ENCODE data around the gene NMT1.

Gene NMT1

DNA sequence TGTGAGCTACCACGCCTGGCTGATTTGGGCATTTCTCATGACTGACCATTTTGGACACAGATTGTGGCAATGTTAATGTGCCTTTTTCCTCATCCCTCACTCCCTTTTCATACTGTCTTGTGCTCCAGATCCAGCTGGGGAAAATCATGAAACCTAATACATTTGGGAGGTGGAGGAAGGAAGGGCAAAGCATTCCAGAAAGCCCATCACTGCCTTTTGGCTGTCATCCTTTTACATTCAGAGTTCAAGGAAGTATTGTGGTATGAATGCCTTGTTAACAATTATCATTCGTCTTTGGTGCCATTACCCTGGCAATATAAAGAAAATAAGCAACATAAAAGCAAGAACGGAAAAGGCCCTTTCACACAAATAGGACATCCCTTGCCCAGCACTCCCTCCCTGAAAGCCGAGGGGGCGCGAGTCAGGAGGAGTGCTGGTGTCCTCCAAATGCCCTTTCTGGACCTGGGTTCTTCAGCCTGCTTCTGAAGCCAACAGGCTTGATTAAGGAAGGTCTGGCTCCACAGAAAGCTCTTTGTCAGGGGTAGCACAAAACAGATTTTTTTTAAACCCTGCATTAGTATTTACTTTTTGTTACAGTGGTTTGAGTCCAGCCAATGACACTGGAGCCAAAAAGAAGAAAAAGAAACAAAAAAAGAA is 20.1 kb downstream of the NMT1 start:
- no peak for DNase-seq (ENCODE audit: low spot score)

GRCh38 chr17:45086391-45086790 is 25.3 kb downstream of the NMT1 start:
- no peak for DNase-seq (ENCODE audit: low spot score)

DNA sequence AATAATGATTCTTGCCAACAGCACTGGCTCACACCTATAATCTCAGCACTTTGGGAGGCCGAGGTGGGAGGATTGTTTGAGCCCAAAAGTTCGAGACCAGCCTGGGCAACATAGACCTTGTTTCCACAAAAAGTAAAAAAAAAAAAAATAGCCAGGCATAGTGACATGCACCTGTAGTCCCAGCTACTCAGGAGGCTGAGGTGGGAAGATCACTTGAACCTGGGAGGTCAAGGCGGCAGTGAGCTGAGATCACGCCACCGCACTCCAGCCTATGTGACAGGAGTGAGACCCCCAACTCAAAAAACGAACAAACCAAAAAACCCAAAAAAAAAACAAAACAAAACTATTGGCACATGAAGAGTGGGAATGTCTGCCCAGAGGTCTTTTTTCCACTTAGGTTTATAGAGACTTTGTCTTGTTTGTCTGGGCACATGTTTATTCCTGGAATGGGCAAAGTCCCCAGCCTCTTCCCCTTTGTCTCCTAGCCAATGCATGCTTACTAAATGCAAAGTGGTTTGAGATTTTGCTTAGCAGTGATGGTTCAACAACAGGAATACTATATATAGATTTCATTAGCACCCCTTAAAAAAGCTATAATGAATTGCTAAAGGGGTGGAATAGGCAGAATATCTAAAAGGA is 25.9 kb downstream of the NMT1 start:
- DNase-seq (ENCODE audit: low spot score) = no peak

GRCh38 chr17:45087504-45087975 is 26.4 kb downstream of the NMT1 start:
- no peak for DNase-seq (ENCODE audit: low spot score)

DNA sequence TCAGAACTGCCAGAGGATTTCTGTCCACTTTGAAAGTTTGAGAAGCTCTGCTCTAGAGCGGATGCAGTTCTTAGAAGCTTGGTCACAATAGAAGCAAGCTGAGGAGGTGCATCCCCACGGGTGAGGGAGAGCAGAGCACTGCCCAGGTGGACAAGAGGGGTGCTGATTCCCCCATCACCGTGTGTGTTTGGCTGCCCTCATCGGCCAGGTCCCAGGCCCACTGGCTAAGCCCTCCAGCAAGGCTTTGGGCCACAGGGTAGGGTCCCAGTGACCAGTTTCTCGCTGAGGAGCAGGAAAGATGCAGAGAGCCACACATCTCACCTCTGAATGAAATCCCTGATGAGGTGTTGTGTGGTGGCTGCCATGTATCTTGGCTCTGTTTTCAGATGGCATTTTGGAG is 26.9 kb downstream of the NMT1 start:
- DNase-seq (ENCODE audit: low spot score) = no peak

- no peak for DNase-seq (ENCODE audit: low spot score)
Measured at GRCh38 chr17:45088741-45089140, 27.6 kb downstream of the NMT1 start.

- DNase-seq (ENCODE audit: low spot score) = no peak
Measured at GRCh38 chr17:45090711-45091110, 29.6 kb downstream of the NMT1 start.

DNA sequence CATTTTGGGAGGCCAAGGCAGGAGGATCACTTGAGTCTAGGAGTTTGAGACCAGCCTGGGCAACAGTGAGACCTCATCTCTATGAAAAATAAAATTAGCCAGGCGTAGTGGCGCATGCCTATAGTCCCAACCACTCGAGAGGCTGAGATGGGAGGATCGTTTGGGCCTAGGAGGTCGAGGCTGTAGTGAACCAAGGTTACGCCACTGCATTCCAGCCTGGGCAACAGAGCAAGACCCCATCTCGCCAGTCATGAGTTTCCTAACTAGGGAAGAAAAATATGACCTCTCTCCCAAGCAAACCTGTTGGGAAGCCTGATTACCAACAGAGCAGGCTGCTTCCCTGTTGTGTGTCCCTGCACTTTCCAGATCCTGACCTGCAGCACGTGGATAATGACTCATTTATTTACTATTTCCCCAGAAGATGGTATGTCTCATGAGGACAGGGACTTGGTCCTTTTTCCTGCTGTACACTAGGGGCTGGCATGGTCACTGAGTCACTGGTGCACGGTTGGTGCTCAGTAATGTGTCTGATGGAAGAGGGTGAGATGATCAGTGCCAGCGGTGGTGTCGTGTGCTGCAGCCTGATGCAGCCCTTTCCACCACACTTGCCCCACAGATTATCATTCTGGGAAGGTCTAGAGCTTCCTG is 30.8 kb downstream of the NMT1 start:
- DNase-seq (ENCODE audit: low spot score) = no peak

DNA sequence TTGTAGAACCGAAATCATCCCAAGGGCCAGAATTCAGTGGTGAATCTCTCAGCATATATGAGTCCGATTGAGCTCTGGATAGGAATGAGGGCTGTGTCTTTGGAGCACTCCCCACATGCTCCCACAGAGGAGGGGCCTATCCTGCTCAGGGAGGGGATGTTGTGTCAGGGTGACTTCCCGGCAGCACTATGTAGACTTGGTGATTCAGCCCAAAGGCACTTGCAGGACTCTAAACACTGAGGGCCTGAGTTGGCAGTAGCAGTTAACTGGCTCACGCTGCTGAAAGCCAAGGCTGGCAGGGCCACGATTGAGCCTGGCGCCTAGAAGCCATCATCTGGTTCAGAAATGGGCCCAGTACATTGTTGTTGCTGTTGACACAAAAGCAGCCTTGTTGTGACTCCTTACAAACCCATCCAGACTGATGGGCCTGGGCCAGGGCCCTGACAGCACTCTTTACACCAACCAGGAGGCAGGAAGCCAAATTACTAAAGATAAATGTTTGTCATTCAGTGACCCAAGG is 31.9 kb downstream of the NMT1 start:
- DNase-seq (ENCODE audit: low spot score) = peak; percentile 67

- DNase-seq (ENCODE audit: low spot score) = no peak
Measured at GRCh38 chr17:45093444-45094110, 32.5 kb downstream of the NMT1 start.

GRCh38 chr17:45096141-45096540 is 35.0 kb downstream of the NMT1 start:
- peak; percentile 31 for DNase-seq (ENCODE audit: low spot score)

GRCh38 chr17:45096926-45097325 is 35.8 kb downstream of the NMT1 start:
- DNase-seq (ENCODE audit: low spot score) = no peak

- DNase-seq (ENCODE audit: low spot score) = no peak
Measured at GRCh38 chr17:45098081-45098868, 37.2 kb downstream of the NMT1 start.

- peak; percentile 57 for DNase-seq (ENCODE audit: low spot score)
Measured at GRCh38 chr17:45098869-45099616, 37.9 kb downstream of the NMT1 start.

DNA sequence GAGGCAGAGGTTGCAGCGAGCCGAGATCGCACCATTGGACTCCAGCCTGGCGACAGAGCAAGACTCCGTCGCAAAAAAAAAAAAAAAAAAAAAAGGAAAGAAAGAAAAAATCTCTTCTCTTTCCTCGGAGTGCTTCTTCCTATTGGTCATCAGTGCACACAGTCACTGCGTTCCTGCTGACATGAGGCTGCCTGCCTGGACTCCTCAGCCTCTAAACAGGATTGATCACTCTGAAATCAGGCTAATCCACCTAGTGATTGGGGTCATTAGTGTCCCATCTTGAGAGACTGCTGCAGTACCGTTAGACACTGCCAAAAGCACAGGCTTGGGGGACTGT is 40.4 kb downstream of the NMT1 start:
- DNase-seq (ENCODE audit: low spot score) = no peak

DNA sequence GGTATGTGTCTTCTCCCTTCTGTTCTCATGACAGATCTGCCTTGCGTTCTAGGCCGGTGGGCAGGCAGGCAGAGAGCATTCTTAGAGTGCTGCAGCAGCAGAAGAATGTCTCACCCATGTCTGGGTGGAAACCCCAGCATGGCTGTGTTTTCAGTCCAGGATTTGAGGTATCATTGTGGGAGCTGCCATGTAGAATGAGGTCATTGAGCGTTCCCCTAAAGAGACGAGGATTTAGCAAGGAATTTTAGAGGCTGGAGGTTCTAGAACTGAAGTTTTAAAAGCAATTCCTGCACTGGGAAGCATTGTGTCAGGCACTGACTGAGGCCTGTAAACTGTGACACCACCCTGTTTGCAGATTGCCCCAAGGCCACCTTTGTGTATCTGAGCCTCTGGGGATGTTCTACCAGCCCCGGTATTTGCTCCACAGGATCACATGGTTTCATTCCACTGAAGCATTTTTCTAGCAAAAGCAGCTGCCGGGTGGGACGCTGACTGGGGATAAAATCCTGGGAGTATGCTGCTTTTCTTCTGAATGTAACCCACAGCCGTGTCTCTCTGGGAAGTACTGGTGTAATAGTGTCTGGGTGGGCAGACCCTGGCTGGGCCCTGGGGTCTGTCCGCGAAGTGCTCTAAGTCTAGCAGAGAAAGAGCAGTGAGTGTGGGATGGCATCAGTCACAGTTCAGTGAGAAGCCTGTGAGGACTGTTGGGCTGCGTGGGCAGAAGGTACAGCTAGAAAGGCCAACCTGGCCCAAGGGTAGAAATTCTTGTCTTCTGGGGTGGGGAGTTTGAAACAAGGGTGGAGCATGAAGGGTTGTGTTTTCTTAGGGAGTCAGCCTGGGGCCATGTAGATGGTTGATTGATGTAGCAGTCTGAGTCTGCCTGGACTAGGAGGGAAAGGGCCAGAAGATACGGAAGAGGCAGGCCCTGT is 41.0 kb downstream of the NMT1 start:
- DNase-seq (ENCODE audit: low spot score) = no peak

DNA sequence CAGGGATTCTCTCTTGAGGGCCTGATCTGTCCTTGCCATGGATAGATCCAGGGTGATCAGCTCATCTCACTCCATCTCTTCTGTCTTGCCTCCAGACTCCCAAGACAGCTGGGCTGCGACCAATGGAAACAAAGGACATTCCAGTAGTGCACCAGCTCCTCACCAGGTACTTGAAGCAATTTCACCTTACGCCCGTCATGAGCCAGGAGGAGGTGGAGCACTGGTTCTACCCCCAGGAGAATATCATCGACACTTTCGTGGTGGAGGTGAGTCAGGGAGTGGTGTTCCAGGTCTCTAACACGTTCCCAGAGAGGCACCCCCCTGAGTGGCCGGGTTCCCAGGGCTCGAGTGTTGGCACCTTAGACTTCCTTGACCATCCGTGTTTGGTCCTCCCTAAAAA is 41.7 kb downstream of the NMT1 start:
- no peak for DNase-seq (ENCODE audit: low spot score)

GRCh38 chr17:45103269-45103795 is 42.2 kb downstream of the NMT1 start:
- no peak for DNase-seq (ENCODE audit: low spot score)

GRCh38 chr17:45104029-45104428 is 42.9 kb downstream of the NMT1 start:
- no peak for DNase-seq (ENCODE audit: low spot score)

DNA sequence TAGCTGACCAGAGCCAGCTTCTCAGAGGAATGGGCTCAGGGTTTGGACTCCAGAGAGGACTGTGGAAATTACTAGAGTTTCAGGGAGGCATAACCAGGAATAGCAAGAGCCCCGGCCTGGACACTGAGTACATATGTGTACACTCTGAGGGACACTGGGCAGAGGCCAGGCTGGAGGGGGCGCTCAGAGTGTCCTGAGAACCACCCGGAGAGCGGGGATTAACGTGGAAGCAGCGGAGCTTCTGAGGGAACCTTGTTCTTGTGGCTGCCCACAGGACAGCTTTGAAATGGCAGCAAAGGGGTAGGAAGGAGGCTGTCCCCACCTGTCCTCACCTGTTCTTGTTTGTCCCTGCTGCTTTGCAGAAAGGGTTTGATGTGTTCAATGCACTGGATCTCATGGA is 43.4 kb downstream of the NMT1 start:
- no peak for DNase-seq (ENCODE audit: low spot score)
